OCI-LY3 (cell line): Measurements from ENCODE around the gene CEP19.

Source experiments
- CTCF ChIP-seq: fragments of 200-600, 300-600 bp; sonication (generic); IDR thresholded peaks from 2 replicates; pipeline ENCODE4 v1.5.1; 2014; ENCODE audit warnings: antibody characterized with exemption, low read length, low read depth
- EZH2phosphoT487 ChIP-seq: fragments of 200-600 bp; shearing (Covaris generic); IDR thresholded peaks from 2 replicates; pipeline ENCODE4 v1.6.1; 2018; ENCODE audit warnings: antibody characterized with exemption, mixed run types, low read depth

DNA sequence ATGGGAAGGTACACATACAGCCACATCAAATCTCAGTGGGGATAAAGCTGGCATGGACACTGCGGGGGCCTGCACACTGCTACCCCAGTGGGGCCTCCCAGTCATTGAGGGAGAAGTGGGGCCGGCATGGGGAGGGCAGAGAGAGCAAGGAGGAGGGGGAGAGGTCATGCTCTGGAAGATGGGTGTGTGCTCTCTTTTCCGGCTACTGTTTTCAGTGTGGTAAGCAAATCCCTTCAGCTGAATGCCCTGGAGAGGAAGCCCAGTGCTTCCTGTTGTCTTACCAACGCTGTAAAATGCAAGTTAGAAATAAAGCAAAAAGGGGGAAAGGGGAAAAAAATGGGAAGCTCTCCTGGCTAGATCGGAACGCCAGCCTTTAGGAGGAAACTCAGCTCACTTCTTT is 41.7 kb downstream of the CEP19 start:
- no peak for TF ChIP-seq CTCF
- no peak for TF ChIP-seq EZH2phosphoT487
